Measurements from ENCODE around the gene ASPHD1.

DNA sequence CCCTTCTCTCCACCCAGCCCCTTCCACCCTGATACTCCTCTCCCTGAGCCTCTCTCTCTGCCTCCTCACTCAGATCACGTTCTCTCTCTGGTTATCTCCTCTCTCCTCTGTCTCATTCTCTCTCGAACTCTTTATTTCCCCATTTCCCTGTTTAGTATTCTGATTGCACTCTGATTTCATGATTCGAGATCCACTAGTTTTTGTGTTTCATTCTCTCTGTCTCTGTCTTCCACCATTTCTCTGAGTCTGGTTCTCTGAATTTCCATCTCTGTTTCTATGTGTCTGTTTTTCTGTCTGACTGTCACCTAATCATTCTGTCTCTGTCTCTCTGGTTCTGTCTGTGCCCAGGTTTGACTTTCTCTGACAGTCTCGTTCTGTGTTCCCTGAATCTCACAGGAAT lies 3.0 kb upstream of the ASPHD1 start:
- TF ChIP-seq, protein P1, sequence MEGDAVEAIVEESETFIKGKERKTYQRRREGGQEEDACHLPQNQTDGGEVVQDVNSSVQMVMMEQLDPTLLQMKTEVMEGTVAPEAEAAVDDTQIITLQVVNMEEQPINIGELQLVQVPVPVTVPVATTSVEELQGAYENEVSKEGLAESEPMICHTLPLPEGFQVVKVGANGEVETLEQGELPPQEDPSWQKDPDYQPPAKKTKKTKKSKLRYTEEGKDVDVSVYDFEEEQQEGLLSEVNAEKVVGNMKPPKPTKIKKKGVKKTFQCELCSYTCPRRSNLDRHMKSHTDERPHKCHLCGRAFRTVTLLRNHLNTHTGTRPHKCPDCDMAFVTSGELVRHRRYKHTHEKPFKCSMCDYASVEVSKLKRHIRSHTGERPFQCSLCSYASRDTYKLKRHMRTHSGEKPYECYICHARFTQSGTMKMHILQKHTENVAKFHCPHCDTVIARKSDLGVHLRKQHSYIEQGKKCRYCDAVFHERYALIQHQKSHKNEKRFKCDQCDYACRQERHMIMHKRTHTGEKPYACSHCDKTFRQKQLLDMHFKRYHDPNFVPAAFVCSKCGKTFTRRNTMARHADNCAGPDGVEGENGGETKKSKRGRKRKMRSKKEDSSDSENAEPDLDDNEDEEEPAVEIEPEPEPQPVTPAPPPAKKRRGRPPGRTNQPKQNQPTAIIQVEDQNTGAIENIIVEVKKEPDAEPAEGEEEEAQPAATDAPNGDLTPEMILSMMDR (conservative IDR thresholded peaks at IDR 0.05 in 1 of 2, IDR thresholded peaks at IDR 0.05 in 1 of 2; ENCODE audit: low read depth in 1 of 2, low read length in 2 of 2) = no peak
- TF ChIP-seq EZH2 (IDR thresholded peaks at IDR 0.05; ENCODE audit: low read length, missing control alignments) = no peak
